NCI-H2171 treated with DMSO at 0.1 percent for 48 hours (cell line): ENCODE data around the gene RINL.

Experiments
- DNase-seq: peaks from one replicate; lab custom pipeline; 2025; lab: John Stamatoyannopoulos, UW

RINL gene

DNA sequence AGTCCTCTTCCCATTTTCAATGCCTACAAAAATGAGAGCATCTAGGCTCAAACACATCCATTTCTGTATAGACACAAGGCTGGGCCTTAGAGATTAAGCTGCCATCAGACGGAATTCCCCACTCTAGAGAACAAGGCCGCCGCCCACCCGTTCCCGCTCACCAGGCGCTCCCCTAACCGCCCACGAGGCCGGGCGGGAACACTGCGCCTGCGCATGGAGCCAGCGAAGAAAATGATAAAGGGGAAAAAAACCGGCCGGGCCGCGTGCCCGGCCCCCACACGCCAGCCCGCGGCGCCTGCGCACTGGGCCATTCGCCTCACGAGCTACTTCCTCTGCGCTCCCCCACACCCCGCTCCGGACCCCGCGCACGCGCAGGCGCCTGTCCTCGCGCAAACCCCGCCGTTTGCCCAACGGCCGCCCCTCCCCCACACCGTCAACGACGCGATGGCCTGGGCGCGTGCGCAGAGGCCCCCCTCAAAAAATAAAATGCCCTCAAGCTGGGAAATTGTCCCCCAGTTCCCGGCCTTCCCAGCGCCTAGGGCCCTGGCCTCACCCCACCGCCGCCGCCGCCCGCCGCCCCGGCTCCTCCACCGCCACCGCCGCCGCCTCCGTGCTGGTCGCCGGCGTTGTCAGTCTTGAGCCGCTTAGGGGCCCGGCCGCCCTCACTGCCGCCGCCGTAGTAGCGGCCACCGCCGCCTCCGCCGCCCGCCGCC, 28.8 kb downstream of the RINL start:
- peak; percentile 94 for DNase-seq

GRCh38 chr19:38848299-38849146, 29.6 kb downstream of the RINL start:
- DNase-seq: no peak

DNA sequence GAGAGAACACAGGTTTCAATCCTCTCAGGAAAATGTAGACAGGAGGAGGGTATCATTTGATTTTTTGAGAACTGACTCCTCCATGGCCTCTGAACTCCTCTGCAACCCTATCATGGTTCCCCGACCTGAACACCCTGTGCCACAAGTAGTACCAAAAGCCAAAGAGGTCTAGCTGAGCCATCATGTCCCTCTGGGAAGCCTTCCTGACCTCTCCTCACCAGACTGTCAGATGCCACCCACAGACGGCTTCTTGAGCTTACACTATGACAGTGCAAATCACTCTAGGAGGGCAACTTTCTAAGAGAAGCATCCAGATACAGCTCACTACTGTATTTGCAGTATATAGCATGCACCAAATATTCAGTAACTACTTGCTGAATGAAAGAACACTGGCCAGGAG, 32.0 kb downstream of the RINL start:
- no peak for DNase-seq

DNA sequence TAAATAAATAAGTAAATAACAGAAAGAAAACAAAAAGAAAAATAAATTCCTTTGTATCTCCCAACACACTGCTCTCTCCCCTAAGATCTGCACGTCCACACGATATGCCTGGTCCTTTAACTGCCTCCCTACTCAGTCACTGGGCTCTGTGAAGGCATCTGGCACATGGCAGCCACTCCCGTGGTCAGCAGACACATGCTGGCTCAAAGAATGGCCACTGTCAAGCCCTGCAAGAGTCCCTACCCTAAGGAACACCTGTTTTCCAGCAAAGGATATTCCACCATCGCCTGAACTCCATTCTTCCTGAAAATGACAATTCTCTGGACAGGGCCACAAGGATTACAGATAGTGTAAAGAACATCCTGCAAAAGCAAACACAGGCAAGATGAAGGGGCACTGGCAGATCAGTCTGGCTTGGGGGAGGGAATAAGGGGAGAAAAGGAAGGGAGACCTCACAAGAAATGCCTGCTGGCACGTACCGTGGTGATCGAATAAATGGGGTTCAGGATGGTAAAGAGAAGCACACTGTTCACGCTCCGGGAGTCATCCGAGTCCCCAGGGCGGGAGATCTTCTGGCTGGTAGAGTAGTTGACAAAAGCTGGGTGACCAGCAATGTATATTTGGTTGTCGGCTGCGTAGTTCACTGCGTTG, 32.6 kb downstream of the RINL start:
- no peak for DNase-seq

- no peak for DNase-seq
Measured at GRCh38 chr19:38844093-38844686, 33.9 kb downstream of the RINL start.

GRCh38 chr19:38843175-38843758, 34.8 kb downstream of the RINL start:
- no peak for DNase-seq

DNA sequence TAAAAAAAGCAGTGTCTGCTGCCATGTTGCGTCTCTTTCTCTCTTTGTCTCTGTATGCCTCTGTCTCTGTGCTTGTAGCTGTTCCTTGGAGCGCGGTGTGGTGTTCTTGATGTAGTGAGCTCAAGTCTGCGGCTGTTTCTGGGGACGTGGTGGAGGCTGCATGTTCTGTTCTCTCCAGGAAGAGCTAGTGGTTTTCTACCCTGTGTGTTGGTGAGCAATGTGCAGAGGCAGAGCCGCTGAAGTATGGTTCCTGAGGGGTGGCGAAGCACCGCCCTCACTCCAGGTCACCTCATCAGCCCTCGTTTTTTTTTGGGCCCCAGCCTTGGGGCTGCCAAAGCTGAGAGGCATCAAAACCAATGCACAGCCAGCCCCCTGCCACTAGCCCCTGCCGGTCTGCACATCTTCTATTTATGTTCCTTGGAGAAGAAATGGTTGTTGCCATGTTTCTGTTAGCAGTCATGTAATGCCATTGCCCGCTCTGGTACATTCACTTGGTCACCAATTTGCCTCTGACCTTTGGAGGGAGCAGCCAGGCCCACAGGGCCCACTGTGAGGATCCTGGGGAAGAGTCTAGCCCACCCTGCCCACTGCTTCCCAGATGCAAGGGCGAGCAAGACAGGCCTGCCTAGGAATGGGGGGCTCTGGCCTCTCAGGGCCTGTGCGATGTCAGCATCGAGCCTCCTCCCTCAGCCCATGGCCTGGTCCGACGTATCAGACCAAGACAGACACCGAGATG, 35.5 kb downstream of the RINL start:
- DNase-seq: no peak

DNA sequence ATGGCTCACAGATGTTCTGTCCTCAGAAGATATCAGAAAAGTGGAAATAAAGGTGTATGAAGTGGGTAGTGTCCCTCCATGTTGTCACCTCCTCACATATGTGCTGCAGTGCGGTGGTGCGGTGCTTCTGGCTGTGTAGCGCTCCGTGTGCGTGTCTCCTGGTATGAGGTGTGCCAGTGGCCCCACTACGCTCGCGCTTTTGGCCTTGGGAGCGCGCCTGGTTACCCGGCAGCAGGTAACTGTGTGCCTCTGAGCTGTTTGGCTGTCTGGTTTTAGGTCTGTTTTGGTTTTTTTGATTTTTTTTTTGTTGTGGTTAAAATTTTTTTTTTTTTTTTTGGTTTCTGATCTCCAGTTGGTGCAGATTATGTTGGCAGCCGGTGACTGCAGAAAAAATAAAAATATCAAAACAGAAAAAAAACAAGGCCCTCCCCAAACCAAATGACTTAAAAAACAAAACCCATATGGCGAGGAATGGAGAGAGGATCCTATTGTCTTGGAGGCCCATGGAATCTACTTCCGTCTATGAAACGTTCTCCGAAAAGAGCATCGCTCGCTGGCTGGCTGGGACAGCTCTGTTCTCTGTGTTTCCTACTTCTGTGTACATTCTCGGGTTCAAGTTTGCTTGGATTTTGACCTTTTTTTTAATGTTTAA, 36.2 kb downstream of the RINL start:
- no peak for DNase-seq

DNA sequence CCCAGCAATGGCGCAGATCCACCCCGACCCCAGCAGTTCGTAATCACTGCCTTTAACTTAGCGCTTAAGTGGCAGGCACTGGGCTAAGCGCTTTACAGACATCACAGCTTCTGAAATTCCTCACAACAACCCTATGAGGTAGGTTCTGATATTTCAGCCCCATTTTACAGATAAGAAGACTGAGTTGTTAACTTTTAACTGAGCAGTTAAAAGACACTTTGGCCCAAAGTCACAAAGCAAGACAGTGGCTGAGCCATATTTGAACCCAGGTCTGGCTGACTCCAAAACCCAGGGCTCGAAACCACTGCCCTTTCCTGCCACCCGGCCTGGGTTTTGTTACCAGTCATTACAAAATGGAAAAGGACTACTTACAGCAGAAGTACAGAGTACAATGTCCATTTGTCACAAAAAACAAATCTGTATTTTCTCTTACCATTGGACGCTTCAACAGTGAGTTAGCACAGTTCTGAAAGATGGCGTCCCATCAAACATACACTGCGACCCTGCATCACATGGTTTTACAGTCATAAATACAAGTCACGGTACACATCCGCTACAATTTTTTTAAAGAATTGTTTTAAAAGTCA, 36.8 kb downstream of the RINL start:
- no peak for DNase-seq

DNA sequence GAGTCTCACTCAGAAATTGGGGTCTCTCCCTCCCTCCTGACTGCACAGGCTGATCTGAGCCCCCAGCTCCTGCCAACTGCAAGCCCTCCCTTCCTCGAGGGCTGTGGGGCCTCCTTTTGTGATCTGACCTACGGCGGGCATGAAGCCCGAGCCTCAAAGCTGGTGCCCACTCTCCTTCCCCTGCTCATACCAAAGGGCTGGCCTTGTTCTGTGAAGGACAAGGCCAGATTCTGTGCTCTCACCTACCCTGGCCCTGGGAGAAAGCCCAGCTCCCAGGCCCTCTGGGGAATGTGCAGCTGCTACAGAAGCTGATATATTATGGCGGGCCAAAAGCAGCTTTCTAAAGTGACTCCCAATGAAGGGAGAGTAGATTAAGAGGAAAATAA, 37.5 kb downstream of the RINL start:
- no peak for DNase-seq

- no peak for DNase-seq
Measured at GRCh38 chr19:38839816-38840582, 38.1 kb downstream of the RINL start.

- DNase-seq: no peak
Measured at GRCh38 chr19:38838986-38839761, 38.9 kb downstream of the RINL start.

- no peak for DNase-seq
Measured at GRCh38 chr19:38838208-38838985, 39.7 kb downstream of the RINL start.

DNA sequence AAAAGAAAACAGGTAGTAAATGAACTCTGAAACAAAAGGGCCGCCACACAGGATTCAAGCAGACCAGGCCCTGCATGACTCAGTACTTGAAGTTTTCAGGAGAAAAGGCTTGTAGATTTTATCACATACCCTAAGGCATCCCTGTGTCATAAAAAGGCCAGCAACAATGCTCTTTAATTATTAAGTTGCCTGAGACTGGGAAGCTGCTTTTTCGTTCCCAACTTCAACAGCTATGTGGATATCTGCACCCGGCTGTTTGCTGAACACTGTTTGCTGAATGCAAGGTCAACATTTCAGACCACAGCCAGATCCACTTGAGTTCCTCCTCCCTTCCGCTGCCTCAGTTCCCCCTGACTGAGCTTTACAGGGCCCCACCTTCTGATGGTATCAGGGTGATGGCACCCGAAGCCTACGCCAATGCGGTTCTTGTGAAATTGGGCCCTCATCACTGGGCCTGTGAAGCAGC, 40.4 kb downstream of the RINL start:
- DNase-seq: no peak

DNA sequence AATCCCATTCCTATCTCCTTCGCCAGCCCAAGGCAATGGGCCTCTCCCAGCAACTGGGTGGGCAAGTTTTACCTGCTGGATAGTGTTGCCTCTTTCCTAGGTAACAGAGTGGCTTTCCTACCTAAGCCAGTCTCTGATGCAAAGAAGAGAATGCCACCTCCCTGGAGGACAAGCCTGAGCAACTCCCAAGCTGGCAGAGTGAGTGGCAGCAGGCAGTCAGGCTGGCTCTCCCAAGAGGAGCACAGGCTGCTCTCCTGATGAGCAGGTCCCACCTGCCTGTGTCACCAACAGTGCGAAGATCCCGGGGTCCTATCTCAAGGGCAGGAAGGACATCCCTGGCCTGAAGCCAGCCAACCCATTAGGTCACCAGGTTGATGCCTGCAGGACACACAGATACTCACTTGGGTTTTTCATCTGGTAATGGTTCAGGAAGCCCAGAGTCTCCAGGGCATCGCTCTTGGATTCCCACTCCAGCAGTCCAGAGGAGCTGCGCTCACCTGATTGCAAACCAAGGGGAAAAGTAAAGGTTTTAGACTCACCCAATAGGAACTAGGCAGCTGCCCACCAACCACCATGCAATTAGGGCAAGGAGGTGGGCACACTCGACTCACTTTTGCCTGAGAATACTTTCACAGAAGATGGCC, 41.0 kb downstream of the RINL start:
- DNase-seq: no peak

- no peak for DNase-seq
Measured at GRCh38 chr19:38836159-38836982, 41.7 kb downstream of the RINL start.

GRCh38 chr19:38834590-38834989, 43.5 kb downstream of the RINL start:
- DNase-seq: no peak
